Liver (tissue), 9 donors: ENCODE results near the gene MEFV. TPM values are rescaled to one million over a fixed set of nuclear protein-coding genes. Genes with fewer than 3 reads are reported as not detected.

Experiments used
- DNase-seq: peaks from one replicate; pipeline ENCODE4 v3.0.0-alpha.2; 2017; ENCODE audit warnings: low spot score
- H3K27ac ChIP-seq, 2 donors: one replicate each; pipeline ENCODE4 v1.7.0; 2013; ENCODE audit warnings: inconsistent platforms in 2 of 2, low read length in 2 of 2, control low read depth in 1 of 2, low read depth in 1 of 2, mild to moderate bottlenecking in 1 of 2
- H3K27me3 ChIP-seq, 4 donors: one replicate each; pipeline versions ENCODE4 v1.6.1 to v1.7.0; 2013; ENCODE audit warnings: low read length in 3 of 4, inconsistent platforms in 1 of 4, mild to moderate bottlenecking in 1 of 4, moderate library complexity in 1 of 4; ENCODE audit not compliant: control insufficient read depth in 4 of 4, insufficient read depth in 4 of 4
- H3K36me3 ChIP-seq, 4 donors: one replicate each; pipeline versions ENCODE4 v1.6.1 to v1.7.0; 2013; ENCODE audit warnings: low read length in 3 of 4, mild to moderate bottlenecking in 3 of 4, low read depth in 1 of 4, moderate library complexity in 1 of 4; ENCODE audit not compliant: control insufficient read depth in 4 of 4, insufficient read depth in 3 of 4
- H3K4me1 ChIP-seq, 4 donors: one replicate each; pipeline versions ENCODE4 v1.6.1 to v1.7.0; 2013; ENCODE audit warnings: low read length in 3 of 4, mild to moderate bottlenecking in 3 of 4, moderate library complexity in 1 of 4; ENCODE audit not compliant: control insufficient read depth in 4 of 4, insufficient read depth in 4 of 4
- H3K4me3 ChIP-seq, 3 donors: one replicate each; pipeline versions ENCODE4 v1.6.1 to v1.7.0; 2013; ENCODE audit warnings: low read length in 3 of 3, control low read depth in 1 of 3, low read depth in 1 of 3, mild to moderate bottlenecking in 1 of 3
- H3K9ac ChIP-seq, 2 donors: one replicate each; pipeline ENCODE4 v1.7.0; 2013; ENCODE audit warnings: low read length in 2 of 2, mild to moderate bottlenecking in 2 of 2, moderate library complexity in 2 of 2, control low read depth in 1 of 2, low read depth in 1 of 2
- H3K9me3 ChIP-seq, 4 donors: one replicate each; pipeline versions ENCODE4 v1.6.1 to v1.7.0; 2013; ENCODE audit warnings: low read length in 3 of 4; ENCODE audit not compliant: control insufficient read depth in 4 of 4
- FOXA1 ChIP-seq: IDR thresholded peaks from 2 replicates; pipeline ENCODE4 v1.6.1; 2016; ENCODE audit warnings: antibody characterized with exemption
- FOXA2 ChIP-seq: IDR thresholded peaks from 2 replicates; pipeline ENCODE4 v1.6.1; 2016; ENCODE audit warnings: antibody characterized with exemption
- GABPA ChIP-seq, 2 donors: IDR thresholded peaks in 1 of 2; conservative IDR thresholded peaks in 1 of 2; 2 replicates each; pipeline ENCODE4 v1.6.1; 2016; ENCODE audit warnings: antibody characterized with exemption in 2 of 2, mild to moderate bottlenecking in 1 of 2, moderate library complexity in 1 of 2
- NR2F2 ChIP-seq: IDR thresholded peaks from 2 replicates; pipeline ENCODE4 v1.6.1; 2016; ENCODE audit warnings: antibody characterized with exemption
- RXRA ChIP-seq, 2 donors: IDR thresholded peaks; 2 replicates each; pipeline ENCODE4 v1.6.1; 2017 to 2018; ENCODE audit warnings: antibody characterized with exemption in 2 of 2, mild to moderate bottlenecking in 1 of 2
- SP1 ChIP-seq: IDR thresholded peaks from 2 replicates; pipeline ENCODE4 v1.6.1; 2018; ENCODE audit warnings: antibody characterized with exemption, mild to moderate bottlenecking
- WGBS: extraction: QIAGEN DNeasy Blood & Tissue Kit; methylation state at CpG from one replicate; pipeline ENCODE4 v1.1.7; 2013; 5-methylcytosine and 5-hydroxymethylcytosine counted together
- polyA plus RNA-seq, 2 donors: library from polyadenylated mRNA; stranded (reverse) in 1 of 2; unstranded in 1 of 2; fragments of 200-250 nt in 1 of 2; fragments of >200 nt in 1 of 2; fragmentation: Nextera tagmentation in 1 of 2; extraction: Ambion mirVana in 1 of 2; gene quantifications; one replicate each; pipeline versions ENCODE4 v1.2.1 to v1.2.3, GENCODE V29; 2013 to 2015
- total RNA-seq, 2 donors: library from RNA; depleted of rRNA; stranded (reverse); fragments of >200 nt; gene quantifications; one replicate each; pipeline ENCODE4 v1.2.3, GENCODE V29; 2014
- TF ChIP-seq, protein P1 (sequence below): IDR thresholded peaks from 2 replicates; pipeline ENCODE4 v1.6.1; 2016; ENCODE audit warnings: antibody characterized with exemption
- TF ChIP-seq, protein P2 (sequence below): fragments of 150-350 bp; IDR thresholded peaks from 2 replicates; pipeline ENCODE4 v1.5.1; 2017; ENCODE audit warnings: improper control_type of control experiment, low read depth, low read length; ENCODE audit not compliant: missing input control
- TF ChIP-seq, protein P3 (sequence below): IDR thresholded peaks from 2 replicates; pipeline ENCODE4 v1.6.1; 2016; ENCODE audit warnings: antibody characterized with exemption, mild to moderate bottlenecking
- donor health status: healthy.
- donor health status: healthy.
- donor health status: healthy.
- donor health status: healthy.
- donor health status: healthy.

The MEFV gene
- total and polyA plus RNA-seq, 4 donors, result 0.33 to 3.3 (median 0.79) TPM

DNA sequence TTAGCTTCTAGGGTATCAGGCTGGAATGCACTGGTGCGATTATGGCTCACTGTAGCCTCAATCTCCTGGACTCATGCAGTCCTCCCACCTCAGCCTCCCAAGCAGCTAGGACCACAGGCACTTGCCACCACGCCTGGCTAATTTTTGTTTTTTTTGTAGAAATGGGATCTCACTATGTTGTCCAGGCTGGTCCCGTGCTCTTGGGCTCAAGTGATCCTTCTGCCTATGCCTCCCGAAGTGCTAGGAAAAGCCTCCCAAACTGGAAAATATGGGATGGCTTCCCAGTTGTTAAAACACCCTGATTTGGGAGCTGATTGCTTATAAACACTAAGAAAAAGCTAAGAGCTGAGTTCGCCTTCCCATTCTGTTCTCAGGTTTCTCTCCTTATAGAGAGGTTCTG, 20.2 kb upstream of the MEFV start:
- Histone ChIP-seq H3K27me3 (no peaks in the 10 kb centered on the region), H3K9ac (no peak overlapping the region), H3K9me3 (no peaks in the 10 kb centered on the region), H3K4me3 (no peak overlapping the region), H3K27ac (no peak overlapping the region), H3K4me1 (no peaks in the 10 kb centered on the region), H3K36me3 (no peaks in the 10 kb centered on the region)
- TF ChIP-seq GABPA (IDR thresholded peaks at IDR 0.05 in 1 of 2, conservative IDR thresholded peaks at IDR 0.05 in 1 of 2) (no peak), SP1 (no peak), FOXA1 (no peak)
- TF ChIP-seq, protein P1, sequence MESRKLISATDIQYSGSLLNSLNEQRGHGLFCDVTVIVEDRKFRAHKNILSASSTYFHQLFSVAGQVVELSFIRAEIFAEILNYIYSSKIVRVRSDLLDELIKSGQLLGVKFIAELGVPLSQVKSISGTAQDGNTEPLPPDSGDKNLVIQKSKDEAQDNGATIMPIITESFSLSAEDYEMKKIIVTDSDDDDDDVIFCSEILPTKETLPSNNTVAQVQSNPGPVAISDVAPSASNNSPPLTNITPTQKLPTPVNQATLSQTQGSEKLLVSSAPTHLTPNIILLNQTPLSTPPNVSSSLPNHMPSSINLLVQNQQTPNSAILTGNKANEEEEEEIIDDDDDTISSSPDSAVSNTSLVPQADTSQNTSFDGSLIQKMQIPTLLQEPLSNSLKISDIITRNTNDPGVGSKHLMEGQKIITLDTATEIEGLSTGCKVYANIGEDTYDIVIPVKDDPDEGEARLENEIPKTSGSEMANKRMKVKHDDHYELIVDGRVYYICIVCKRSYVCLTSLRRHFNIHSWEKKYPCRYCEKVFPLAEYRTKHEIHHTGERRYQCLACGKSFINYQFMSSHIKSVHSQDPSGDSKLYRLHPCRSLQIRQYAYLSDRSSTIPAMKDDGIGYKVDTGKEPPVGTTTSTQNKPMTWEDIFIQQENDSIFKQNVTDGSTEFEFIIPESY, result no peak
- TF ChIP-seq, protein P2, sequence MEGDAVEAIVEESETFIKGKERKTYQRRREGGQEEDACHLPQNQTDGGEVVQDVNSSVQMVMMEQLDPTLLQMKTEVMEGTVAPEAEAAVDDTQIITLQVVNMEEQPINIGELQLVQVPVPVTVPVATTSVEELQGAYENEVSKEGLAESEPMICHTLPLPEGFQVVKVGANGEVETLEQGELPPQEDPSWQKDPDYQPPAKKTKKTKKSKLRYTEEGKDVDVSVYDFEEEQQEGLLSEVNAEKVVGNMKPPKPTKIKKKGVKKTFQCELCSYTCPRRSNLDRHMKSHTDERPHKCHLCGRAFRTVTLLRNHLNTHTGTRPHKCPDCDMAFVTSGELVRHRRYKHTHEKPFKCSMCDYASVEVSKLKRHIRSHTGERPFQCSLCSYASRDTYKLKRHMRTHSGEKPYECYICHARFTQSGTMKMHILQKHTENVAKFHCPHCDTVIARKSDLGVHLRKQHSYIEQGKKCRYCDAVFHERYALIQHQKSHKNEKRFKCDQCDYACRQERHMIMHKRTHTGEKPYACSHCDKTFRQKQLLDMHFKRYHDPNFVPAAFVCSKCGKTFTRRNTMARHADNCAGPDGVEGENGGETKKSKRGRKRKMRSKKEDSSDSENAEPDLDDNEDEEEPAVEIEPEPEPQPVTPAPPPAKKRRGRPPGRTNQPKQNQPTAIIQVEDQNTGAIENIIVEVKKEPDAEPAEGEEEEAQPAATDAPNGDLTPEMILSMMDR, result no peak
- TF ChIP-seq, protein P3, sequence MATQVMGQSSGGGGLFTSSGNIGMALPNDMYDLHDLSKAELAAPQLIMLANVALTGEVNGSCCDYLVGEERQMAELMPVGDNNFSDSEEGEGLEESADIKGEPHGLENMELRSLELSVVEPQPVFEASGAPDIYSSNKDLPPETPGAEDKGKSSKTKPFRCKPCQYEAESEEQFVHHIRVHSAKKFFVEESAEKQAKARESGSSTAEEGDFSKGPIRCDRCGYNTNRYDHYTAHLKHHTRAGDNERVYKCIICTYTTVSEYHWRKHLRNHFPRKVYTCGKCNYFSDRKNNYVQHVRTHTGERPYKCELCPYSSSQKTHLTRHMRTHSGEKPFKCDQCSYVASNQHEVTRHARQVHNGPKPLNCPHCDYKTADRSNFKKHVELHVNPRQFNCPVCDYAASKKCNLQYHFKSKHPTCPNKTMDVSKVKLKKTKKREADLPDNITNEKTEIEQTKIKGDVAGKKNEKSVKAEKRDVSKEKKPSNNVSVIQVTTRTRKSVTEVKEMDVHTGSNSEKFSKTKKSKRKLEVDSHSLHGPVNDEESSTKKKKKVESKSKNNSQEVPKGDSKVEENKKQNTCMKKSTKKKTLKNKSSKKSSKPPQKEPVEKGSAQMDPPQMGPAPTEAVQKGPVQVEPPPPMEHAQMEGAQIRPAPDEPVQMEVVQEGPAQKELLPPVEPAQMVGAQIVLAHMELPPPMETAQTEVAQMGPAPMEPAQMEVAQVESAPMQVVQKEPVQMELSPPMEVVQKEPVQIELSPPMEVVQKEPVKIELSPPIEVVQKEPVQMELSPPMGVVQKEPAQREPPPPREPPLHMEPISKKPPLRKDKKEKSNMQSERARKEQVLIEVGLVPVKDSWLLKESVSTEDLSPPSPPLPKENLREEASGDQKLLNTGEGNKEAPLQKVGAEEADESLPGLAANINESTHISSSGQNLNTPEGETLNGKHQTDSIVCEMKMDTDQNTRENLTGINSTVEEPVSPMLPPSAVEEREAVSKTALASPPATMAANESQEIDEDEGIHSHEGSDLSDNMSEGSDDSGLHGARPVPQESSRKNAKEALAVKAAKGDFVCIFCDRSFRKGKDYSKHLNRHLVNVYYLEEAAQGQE, result no peak
- no peak for DNase-seq
- WGBS, result 78% methylated on average over 5 of the region's 5 CpGs

DNA sequence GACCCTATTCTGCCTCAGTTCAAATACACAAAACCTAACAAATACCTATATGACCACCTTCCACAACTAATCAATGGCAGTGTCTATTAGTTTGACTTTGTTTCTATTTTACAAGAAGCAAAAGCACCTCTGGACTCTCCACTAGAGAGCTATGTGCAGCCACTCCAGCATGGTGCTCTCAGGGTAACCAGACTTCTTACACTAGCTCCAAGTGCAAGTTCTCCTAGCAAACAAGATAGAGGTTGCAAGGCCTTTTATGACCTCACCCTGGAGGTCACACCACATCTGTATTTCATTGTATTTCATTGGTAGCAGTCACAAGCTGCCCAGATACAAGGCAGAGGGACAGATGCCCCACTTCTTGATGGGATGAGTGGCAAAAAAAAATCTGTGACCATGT, 18.5 kb upstream of the MEFV start:
- Histone ChIP-seq H3K27ac (no peak overlapping the region), H3K9me3 (no peaks in the 10 kb centered on the region), H3K9ac (no peak overlapping the region), H3K4me1 (no peaks in the 10 kb centered on the region), H3K4me3 (no peak overlapping the region), H3K27me3 (no peaks in the 10 kb centered on the region), H3K36me3 (no peaks in the 10 kb centered on the region)
- no peak for TF ChIP-seq NR2F2
- no peak for TF ChIP-seq FOXA2
- TF ChIP-seq, protein P3, result no peak
- TF ChIP-seq RXRA (IDR thresholded peaks at IDR 0.05), result no peak
- no peak for DNase-seq
